KMS-11 (cell line): Measurements from ENCODE around the gene FRMD4A.

Experiments used
- H2AFZ ChIP-seq: fragments of 200-600 bp; sonication (generic); 2 replicates; pipeline ENCODE4 v1.6.1; 2016; ENCODE audit warnings: antibody characterized with exemption, mixed run types, low read depth
- H3K27ac ChIP-seq: fragments of 200-600 bp; sonication (generic); 2 replicates; pipeline ENCODE4 v1.6.1; 2016; ENCODE audit warnings: mild to moderate bottlenecking, mixed run types
- H3K27me3 ChIP-seq: fragments of 200-600 bp; sonication (generic); 2 replicates; pipeline ENCODE4 v1.6.1; 2017; ENCODE audit warnings: mild to moderate bottlenecking, low read depth, mixed run types, moderate library complexity; ENCODE audit not compliant: insufficient read depth
- H3K36me3 ChIP-seq: fragments of 200-600 bp; sonication (generic); 2 replicates; pipeline ENCODE4 v1.6.1; 2017; ENCODE audit warnings: mild to moderate bottlenecking, mixed run types; ENCODE audit not compliant: insufficient read depth
- H3K4me1 ChIP-seq: fragments of 200-600 bp; sonication (generic); 2 replicates; pipeline ENCODE4 v1.6.1; 2016; ENCODE audit warnings: mild to moderate bottlenecking, low read depth, mixed run types; ENCODE audit not compliant: poor library complexity, severe bottlenecking
- H3K4me2 ChIP-seq: fragments of 200-600 bp; sonication (generic); 2 replicates; pipeline ENCODE4 v1.7.0; 2016; ENCODE audit warnings: mild to moderate bottlenecking, mixed run types
- H3K4me3 ChIP-seq: fragments of 200-600 bp; sonication (generic); IDR thresholded peaks from 2 replicates; pipeline ENCODE4 v1.6.1; 2017; ENCODE audit warnings: low read depth, low read length, mixed read lengths; ENCODE audit not compliant: insufficient read depth
- H3K79me2 ChIP-seq: fragments of 200-600 bp; sonication (generic); 2 replicates; pipeline ENCODE4 v1.6.1; 2016; ENCODE audit warnings: low read depth, mixed run types; ENCODE audit not compliant: insufficient read depth
- H3K9ac ChIP-seq: fragments of 200-600 bp; sonication (generic); 2 replicates; pipeline ENCODE4 v1.6.1; 2016; ENCODE audit warnings: mild to moderate bottlenecking, mixed run types
- H4K20me1 ChIP-seq: fragments of 200-600 bp; sonication (generic); 2 replicates; pipeline ENCODE4 v1.6.1; 2016; ENCODE audit warnings: mild to moderate bottlenecking, mixed run types; ENCODE audit not compliant: insufficient read depth
- CTCF ChIP-seq: fragments of 200-600 bp; sonication (generic); conservative IDR thresholded peaks from 2 replicates; pipeline ENCODE4 v1.6.1; 2017; ENCODE audit warnings: low read depth, mild to moderate bottlenecking, antibody characterized with exemption, low read length, moderate library complexity, mixed read lengths

The FRMD4A gene

DNA sequence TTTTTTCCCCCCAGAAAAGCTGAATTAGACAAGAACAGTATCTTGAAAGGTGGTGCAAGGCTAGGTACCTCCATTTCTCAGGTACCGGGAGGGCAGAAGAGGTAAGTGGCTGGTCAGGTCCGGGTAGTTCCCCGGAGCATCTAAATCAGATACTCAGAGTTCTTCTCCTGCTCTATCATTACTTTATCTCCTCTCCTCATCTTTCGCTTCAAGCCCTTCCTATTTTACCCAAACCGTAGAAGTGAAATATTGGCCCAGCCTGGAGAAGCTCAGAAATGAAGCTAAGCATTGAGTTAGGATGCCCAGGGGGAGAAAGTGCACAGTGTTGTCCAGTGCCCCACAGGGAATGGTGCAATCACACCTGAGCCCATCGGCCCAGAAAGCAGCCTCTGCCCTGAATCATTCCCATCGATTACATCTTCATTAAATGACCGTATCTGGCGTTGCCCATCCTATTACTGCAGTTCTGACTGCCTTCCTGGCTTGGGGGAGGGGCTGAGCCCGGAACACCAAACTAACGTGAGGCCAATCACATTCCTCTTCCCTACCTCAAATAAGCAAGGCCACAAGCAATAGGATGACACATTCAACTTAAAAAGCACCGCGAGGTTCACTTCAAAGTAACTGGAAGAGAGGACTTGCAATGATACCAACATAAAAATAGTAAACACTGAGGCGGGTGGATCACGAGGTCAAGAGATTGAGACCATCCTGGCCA is 627.5 kb downstream of the FRMD4A start:
- Histone ChIP-seq H3K4me2 (no peak overlapping the region), H3K79me2 (no peaks in the 10 kb centered on the region), H3K36me3 (no peaks in the 10 kb centered on the region), H3K27me3 (no peaks in the 10 kb centered on the region), H3K27ac (no peak overlapping the region), H2AFZ (no peak overlapping the region), H3K9ac (no peak overlapping the region), H3K4me1 (no peaks in the 10 kb centered on the region), H3K4me3 (no peak overlapping the region), H4K20me1 (no peaks in the 10 kb centered on the region)
- TF ChIP-seq CTCF: no peak

GRCh38 chr10:13701157-13701919 is 629.4 kb downstream of the FRMD4A start:
- H3K9ac ChIP-seq: no peak overlapping the region
- TF ChIP-seq CTCF: no peak
- H3K27ac ChIP-seq: no peak overlapping the region
- H3K79me2 ChIP-seq: no peaks in the 10 kb centered on the region
- H3K27me3 ChIP-seq: no peaks in the 10 kb centered on the region
- H3K4me1 ChIP-seq: no peaks in the 10 kb centered on the region
- H2AFZ ChIP-seq: no peak overlapping the region
- no peaks in the 10 kb centered on the region for H3K36me3 ChIP-seq
- H4K20me1 ChIP-seq: no peaks in the 10 kb centered on the region
- no peak overlapping the region for H3K4me2 ChIP-seq
- H3K4me3 ChIP-seq: no peak overlapping the region

GRCh38 chr10:13700473-13701144 is 630.1 kb downstream of the FRMD4A start:
- Histone ChIP-seq H3K4me1 (no peaks in the 10 kb centered on the region), H3K9ac (no peak overlapping the region), H3K36me3 (no peaks in the 10 kb centered on the region), H2AFZ (no peak overlapping the region), H4K20me1 (no peaks in the 10 kb centered on the region), H3K4me3 (no peak overlapping the region), H3K79me2 (no peaks in the 10 kb centered on the region), H3K27me3 (no peaks in the 10 kb centered on the region), H3K4me2 (no peak overlapping the region), H3K27ac (no peak overlapping the region)
- TF ChIP-seq CTCF: no peak

DNA sequence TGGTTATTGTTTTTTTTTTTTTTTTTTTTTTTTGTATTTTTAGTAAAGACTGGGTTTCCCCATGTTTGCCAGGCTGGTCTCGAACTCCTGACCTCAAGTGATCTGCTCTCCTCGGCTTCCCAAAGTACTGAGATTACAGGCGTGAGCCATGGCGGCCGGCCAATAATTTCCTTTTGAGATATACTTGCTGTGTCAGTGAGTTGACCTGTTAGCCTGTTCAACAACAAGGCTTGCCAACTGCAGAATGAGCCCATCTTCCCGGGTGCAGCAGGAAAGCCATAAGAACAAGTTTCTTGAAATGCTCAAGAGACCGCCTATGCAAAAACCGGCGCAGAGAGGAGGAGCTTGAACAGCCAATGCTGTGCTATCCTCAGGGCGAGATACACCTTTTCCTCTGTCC is 631.5 kb downstream of the FRMD4A start:
- no peak for TF ChIP-seq CTCF
- H3K79me2 ChIP-seq: no peaks in the 10 kb centered on the region
- H3K4me3 ChIP-seq: no peak overlapping the region
- no peaks in the 10 kb centered on the region for H3K27me3 ChIP-seq
- H3K27ac ChIP-seq: no peak overlapping the region
- H3K36me3 ChIP-seq: no peaks in the 10 kb centered on the region
- no peak overlapping the region for H2AFZ ChIP-seq
- no peaks in the 10 kb centered on the region for H3K4me1 ChIP-seq
- H3K4me2 ChIP-seq: no peak overlapping the region
- H3K9ac ChIP-seq: no peak overlapping the region
- no peaks in the 10 kb centered on the region for H4K20me1 ChIP-seq
